NOMO-1 (cell line): ENCODE measurements around the gene PFN1.

ENCODE experiments used
- DNase-seq, 2 experiments: peaks; one replicate each; lab custom pipeline; 2025; ENCODE audit not compliant: unreplicated experiment in 2 of 2; lab: John Stamatoyannopoulos, UW

Gene PFN1

DNA sequence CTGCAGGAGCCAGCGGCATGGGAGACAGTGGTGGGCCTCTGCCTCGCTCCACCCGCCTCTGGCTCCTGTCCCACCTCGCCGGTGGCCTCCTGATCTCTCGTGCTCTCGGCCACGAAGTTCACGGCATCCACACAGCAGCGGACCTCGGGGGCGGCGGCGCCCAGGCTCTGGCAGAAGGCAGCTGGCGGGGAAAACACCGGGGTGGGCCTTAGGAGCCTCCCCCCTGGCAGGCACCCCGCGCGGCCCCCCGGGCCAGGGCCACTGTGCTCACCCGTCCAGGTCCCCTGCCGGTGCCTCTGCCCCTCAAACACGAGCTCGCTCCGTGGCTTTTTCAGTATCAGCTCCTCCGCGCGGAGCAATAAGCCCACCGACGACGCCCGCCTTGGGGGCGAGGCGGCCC lies 49.4 kb downstream of the PFN1 start:
- no peak for DNase-seq

DNA sequence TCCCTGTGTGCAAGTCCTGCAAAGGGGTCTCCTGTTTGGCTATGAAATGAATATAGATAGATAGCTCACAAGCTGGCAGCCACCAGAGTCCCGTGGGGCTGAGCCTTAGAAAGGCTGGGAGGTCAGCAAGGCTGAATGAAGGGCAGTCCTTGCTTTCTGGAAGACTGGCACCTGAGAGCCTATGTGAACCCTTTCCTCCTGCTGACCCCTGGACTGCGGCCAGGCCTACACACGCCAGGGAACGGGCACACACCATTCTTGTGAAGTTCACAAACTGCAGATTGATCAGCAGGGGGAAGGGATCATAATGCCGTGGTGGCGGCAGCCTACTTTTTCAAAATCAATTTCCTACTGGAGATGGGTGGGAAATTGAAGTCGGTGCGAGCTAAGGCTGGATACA lies 50.0 kb downstream of the PFN1 start:
- DNase-seq, result no peak

DNA sequence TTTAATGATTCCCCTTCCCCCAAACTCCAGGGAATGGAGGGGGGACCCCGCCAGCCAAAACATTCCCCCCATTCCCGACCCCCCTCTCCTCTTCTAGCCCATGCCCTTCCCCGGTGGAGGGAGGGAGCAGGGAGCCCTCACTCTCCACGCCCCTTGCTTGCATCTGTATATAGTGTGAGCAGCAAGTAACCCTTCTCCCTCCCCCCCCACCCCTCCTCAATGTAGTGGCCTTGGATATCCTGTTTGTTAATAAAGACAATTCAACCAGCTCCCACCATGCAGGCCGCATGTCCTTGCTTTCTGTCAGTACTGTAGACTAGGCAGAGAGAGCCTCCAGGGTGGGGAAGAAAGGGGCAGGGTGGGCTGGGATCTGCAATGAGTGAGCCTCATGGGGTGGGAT lies 50.5 kb downstream of the PFN1 start:
- DNase-seq, result no peak

DNA sequence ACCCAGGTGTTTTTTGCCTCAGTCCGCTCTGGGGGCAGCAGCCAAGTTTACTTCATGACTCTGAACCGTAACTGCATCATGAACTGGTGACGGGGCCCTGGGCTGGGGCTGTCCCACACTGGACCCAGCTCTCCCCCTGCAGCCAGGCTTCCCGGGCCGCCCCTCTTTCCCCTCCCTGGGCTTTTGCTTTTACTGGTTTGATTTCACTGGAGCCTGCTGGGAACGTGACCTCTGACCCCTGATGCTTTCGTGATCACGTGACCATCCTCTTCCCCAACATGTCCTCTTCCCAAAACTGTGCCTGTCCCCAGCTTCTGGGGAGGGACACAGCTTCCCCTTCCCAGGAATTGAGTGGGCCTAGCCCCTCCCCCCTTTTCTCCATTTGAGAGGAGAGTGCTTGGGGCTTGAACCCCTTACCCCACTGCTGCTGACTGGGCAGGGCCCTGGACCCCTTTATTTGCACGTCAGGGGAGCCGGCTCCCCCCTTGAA lies 51.1 kb downstream of the PFN1 start:
- DNase-seq, result no peak

DNA sequence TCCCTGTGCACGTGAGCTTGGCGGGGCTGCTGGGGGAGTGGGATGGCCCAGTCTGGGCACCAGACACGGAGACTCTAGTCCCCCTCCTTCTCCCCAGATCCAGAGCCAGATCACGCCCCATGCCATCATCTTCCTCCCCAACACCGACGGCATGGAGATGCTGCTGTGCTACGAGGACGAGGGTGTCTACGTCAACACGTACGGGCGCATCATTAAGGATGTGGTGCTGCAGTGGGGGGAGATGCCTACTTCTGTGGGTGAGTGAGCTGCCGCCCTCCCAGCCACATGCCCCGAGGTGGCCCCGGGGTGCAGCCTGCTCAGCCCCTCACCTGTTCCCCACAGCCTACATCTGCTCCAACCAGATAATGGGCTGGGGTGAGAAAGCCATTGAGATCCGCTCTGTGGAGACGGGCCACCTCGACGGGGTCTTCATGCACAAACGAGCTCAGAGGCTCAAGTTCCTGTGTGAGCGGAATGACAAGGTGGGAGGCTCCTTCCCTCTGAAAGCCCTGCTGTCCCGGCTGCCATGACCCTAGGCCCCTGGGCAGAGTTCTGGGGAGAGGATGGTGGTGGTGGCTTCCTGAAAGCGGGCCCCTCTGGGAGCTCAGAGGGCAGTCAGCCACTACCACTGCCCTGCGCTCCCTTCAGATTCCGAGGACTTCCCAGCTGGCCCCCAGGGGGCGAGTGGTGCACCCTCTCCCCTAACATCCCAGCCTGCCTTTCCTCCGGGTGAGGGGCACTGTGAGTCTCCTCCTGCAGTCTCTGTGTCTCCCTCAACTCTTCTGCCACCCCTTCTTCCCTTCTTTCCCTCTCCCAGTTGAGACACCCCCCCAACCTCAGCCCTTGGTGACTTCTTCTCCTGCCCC lies 51.8 kb downstream of the PFN1 start:
- DNase-seq, result no peak

DNA sequence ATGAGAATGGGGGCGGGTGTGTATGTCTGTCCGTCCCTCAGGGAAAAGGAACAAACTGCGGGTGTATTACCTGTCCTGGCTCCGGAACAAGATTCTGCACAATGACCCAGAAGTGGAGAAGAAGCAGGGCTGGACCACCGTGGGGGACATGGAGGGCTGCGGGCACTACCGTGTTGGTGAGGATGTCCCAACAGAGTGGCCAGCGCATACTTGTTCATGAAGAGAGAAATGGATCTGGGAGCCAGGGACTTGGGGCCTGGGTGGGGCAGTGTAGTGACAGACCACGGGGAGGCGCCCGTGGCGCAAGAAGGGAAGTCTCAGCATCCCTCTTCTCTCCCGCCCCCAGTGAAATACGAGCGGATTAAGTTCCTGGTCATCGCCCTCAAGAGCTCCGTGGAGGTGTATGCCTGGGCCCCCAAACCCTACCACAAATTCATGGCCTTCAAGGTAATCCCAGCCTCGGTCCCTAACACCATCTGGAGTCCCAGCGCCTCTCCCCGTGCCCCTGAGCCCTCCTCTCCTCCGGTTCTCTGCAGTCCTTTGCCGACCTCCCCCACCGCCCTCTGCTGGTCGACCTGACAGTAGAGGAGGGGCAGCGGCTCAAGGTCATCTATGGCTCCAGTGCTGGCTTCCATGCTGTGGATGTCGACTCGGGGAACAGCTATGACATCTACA lies 52.5 kb downstream of the PFN1 start:
- no peak for DNase-seq
